Pancreas (tissue), 10 donors: ENCODE results near the gene MAGEB17. TPM values are rescaled to one million over a fixed set of nuclear protein-coding genes. Genes with fewer than 3 reads are reported as not detected.
"Not testable (repeated sequence)": the region's sequence is repeated elsewhere in the genome, so short reads cannot be mapped to it uniquely, and the experiment has no call there.

ENCODE experiments used
- ATAC-seq, 4 donors: fragments of 200-7000 bp; cut with Tn5 transposase; one replicate each; pipeline versions ENCODE4 v1.8.0 to v1.9.1; 2020; ENCODE audit warnings: mild to moderate bottlenecking in 4 of 4, moderate library complexity in 4 of 4
- DNase-seq, 6 donors: peaks; one replicate each; pipeline ENCODE4 v3.0.0-alpha.2; 2020
- FAIRE-seq: peaks from 2 replicates; lab custom pipeline; 2012; peaks lifted over from hg19 to GRCh38; lab: Jason Lieb, UNC
- H3K27ac ChIP-seq, 4 donors: fragments of 200-600 bp; sonication (generic); 1 replicate in 3 of 4; 2 replicates in 1 of 4; pipeline versions ENCODE4 v1.5.0 to v1.8.0; 2020
- H3K27me3 ChIP-seq, 4 donors: fragments of 200-600 bp; one replicate each; pipeline ENCODE4 v1.8.0; 2021
- H3K36me3 ChIP-seq, 3 donors: fragments of 200-600 bp; sonication (generic) in 1 of 3; one replicate each; pipeline versions ENCODE4 v1.5.0 to v1.8.0; 2020 to 2021
- H3K4me1 ChIP-seq, 3 donors: fragments of 200-600 bp; one replicate each; pipeline ENCODE4 v1.8.0; 2021
- H3K4me3 ChIP-seq, 4 donors: fragments of 200-600 bp; sonication (generic) in 2 of 4; one replicate each; pipeline versions ENCODE4 v1.5.0 to v1.8.0; 2020 to 2021
- H3K9me3 ChIP-seq, 4 donors: fragments of 200-600 bp; one replicate each; pipeline ENCODE4 v1.8.0; 2021
- WGBS, 2 donors: extraction: QIAGEN DNeasy Blood & Tissue Kit; methylation state at CpG; one replicate each; pipeline ENCODE4 v1.1.7; 2013; 5-methylcytosine and 5-hydroxymethylcytosine counted together
- intact Hi-C, 3 donors: fragments of 100-400 bp; cut with DNase I; formaldehyde crosslinking; loops; one replicate each; pipeline versions ENCODE4 v1.11.1 to v1.14.2; 2022
- polyA plus RNA-seq, 2 donors: library from polyadenylated mRNA; stranded (reverse); fragments of 200-250 nt; gene quantifications; one replicate each; pipeline ENCODE4 v1.2.3, GENCODE V29; 2013
- total RNA-seq, 6 donors: library from RNA; stranded (reverse); fragmentation: NEBNext Ultra II Directional in 4 of 6; extraction: Animal tissue kit (Norgen Biotek cat#: 25700) in 4 of 6; gene quantifications; one replicate each; pipeline versions ENCODE4 v1.2.1 to v1.2.4, GENCODE V29; 2021 to 2023
- TF ChIP-seq, protein P1 (sequence below), 4 donors: fragments of 200-600 bp; sonication (generic) in 3 of 4; IDR thresholded peaks; one replicate each; pipeline versions ENCODE4 v1.5.0 to v1.8.0; 2021; ENCODE audit warnings: antibody characterized with exemption in 4 of 4
- donor health status: healthy with polysubstance abuse.
- donor health status: DM: no; HTN: no; CAD: no; lungs with moderate emphysema.
- donor health status: DM: no; HTN: no; CAD: no.
- donor health status: control.
- donor health status: control.
- donor health status: Bipolar disorder and iron deficiency.
- donor health status: DM: yes; HTN: yes; CAD: no.
- donor health status: DM: no; HTN: no; CAD: no.
- donor health status: DM: no; HTN: no; CAD: no.
- donor health status: DM: yes; HTN: yes; CAD: no.

The MAGEB17 gene
- total and polyA plus RNA-seq, 8 donors, result 0.19 to 2.2 (median 0.65) TPM

DNA sequence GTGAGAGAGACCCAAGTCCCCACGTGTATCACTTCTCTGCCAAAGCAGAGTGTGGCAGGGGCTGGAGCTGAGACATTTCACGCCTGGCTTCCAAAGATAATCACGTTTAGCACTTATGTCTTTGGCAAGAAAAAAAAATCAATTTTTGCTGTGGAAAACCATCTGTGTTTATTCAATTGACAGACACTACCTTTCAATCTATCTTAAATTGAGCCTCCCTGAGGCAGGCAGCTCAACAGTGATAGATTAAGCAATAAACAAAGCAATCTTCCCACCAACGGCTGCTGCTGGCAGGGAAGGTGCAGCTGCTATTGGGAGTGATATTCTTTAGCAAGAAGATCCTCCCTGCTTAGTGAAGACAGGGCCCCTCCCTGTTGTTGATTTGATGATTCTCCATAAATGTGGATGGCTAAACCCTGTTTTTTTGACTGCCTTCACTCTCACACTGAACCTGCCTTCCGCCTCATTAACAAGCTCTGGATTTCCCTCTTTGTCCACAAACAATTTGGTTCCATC is 11.6 kb upstream of the MAGEB17 start:
- Histone ChIP-seq H3K9me3 (no peaks in the 10 kb centered on the region), H3K27me3 (peaks cover 0 to 4% (median 0%) of the 10 kb centered on the region in 4 donors), H3K4me3 (no peak overlapping the region), H3K4me1 (no peaks in the 10 kb centered on the region), H3K36me3 (no peaks in the 10 kb centered on the region), H3K27ac (no peak overlapping the region)
- WGBS, 2 donors, result 33 to 39% methylated on average over 5 of the region's 5 CpGs
- ATAC-seq, result no peak
- no peak for FAIRE-seq
- TF ChIP-seq, protein P1, sequence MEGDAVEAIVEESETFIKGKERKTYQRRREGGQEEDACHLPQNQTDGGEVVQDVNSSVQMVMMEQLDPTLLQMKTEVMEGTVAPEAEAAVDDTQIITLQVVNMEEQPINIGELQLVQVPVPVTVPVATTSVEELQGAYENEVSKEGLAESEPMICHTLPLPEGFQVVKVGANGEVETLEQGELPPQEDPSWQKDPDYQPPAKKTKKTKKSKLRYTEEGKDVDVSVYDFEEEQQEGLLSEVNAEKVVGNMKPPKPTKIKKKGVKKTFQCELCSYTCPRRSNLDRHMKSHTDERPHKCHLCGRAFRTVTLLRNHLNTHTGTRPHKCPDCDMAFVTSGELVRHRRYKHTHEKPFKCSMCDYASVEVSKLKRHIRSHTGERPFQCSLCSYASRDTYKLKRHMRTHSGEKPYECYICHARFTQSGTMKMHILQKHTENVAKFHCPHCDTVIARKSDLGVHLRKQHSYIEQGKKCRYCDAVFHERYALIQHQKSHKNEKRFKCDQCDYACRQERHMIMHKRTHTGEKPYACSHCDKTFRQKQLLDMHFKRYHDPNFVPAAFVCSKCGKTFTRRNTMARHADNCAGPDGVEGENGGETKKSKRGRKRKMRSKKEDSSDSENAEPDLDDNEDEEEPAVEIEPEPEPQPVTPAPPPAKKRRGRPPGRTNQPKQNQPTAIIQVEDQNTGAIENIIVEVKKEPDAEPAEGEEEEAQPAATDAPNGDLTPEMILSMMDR (IDR thresholded peaks at IDR 0.05), result no peak
- no peak for DNase-seq
- intact Hi-C loops, result no loop called here

DNA sequence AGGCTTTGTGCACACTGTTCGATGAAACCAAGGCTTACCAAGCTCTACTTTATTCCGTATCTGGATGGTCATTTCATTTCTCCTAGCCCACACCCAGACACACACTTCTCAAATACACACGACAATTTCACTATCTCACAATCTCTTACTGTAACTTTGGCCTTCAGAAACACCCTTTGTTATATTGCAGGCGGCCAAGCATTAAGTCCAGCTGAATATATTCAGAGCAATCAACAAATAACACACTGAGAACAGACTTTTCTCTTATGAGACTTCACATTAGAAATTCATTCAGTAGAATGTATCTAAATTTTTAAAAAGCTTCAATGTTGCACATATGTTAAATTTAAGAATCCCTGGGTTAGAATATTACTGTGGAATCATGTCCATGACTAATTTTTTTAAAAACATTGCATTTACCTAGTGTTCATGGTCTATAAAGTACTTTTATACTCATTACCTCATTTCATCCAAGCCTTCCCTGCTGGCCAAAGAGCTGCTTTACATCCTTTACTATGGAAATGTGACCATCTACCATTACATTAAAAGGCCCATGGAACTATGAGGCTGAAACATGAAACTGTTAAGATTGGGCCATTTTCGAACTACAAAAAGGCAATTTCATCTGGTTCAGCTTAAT is 10.5 kb upstream of the MAGEB17 start:
- Histone ChIP-seq H3K27ac (no peak overlapping the region), H3K4me1 (no peaks in the 10 kb centered on the region), H3K27me3 (peaks cover 0 to 4% (median 0%) of the 10 kb centered on the region in 4 donors), H3K36me3 (no peaks in the 10 kb centered on the region), H3K4me3 (no peak overlapping the region), H3K9me3 (no peaks in the 10 kb centered on the region)
- ATAC-seq (no peak), FAIRE-seq (no peak), DNase-seq (no peak)
- TF ChIP-seq, protein P1 (IDR thresholded peaks at IDR 0.05), result no peak
- WGBS, 2 donors, result 74 to 79% methylated on average over 5 of the region's 5 CpGs
- intact Hi-C loops, result no loop called here

DNA sequence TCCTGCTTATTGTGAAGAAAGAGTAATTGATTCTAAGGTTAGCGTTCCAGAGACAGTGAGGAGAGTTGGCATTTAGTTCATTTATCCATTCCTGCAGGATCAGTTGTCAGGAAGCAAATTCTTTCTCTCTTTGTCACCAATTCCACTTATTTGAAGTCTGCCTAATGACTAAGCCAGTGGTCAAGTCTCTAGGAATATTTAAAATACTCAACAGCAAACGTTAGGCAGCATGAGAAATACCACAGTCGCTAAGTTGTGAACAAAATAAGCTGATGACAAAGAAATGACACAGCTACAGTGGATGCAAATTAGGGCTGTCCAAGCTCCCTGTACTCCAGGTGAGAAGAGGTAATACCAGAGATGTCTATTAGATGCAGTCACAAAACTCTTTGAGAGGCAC is 6.6 kb upstream of the MAGEB17 start:
- DNase-seq, result no peak
- Histone ChIP-seq H3K36me3 (no peaks in the 10 kb centered on the region), H3K9me3 (no peaks in the 10 kb centered on the region), H3K27ac (no peak overlapping the region), H3K4me3 (no peak overlapping the region), H3K27me3 (no peaks in the 10 kb centered on the region), H3K4me1 (no peaks in the 10 kb centered on the region)
- 52 to 66% methylated on average over 3 of the region's 3 CpGs for WGBS, 2 donors
- ATAC-seq, result no peak
- FAIRE-seq, result no peak
- TF ChIP-seq, protein P1 (IDR thresholded peaks at IDR 0.05), result no peak
- intact Hi-C loops, result no loop called here

DNA sequence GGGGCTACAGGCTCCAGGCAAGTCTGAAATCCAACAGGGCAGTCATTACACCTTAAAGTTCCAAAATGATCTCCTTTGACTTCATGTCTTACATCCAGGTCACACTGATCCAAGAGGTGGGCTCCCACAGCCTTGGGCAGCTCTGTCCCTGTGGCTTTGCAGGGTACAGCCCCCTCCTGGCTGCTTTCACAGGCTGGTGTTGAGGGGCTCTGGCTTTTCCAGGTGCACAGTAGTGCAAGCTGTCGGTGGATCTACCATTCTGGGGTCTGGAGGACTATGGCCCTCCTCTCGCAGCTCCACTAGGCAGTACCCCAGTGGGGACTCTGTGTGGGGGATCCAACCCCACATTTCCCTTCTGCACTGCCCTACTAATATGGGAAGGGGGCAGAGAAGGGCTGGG is 6.1 kb upstream of the MAGEB17 start:
- H3K27me3 ChIP-seq, H3K27ac ChIP-seq, H3K4me1 ChIP-seq, ATAC-seq, H3K36me3 ChIP-seq, H3K4me3 ChIP-seq, FAIRE-seq, intact Hi-C loops, DNase-seq, H3K9me3 ChIP-seq: not testable (repeated sequence)
- 72 to 98% methylated on average over 2 of the region's 2 CpGs for WGBS, 2 donors

DNA sequence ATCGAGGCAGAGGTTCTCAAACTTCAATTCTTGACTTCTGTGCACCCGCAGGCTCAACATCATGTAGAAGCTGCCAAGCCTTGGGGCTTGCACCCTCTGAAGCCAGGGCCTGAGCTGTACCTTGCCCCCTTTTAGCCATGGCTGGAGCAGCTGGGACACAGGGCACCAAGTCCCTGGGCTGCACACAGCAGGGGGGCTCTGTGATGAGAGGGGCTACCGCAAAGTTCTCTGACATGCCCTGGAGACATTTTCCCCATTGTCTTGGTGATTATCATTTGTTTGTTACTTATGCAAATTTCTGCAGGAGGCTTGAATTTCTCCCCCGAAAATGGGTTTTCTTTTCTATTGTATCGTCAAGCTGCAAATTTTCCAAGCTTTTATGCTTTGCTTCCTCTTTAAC is 4.9 kb upstream of the MAGEB17 start:
- DNase-seq, result no peak
- FAIRE-seq, result no peak
- ATAC-seq, result no peak
- H3K4me3 ChIP-seq, result no peak overlapping the region
- 66 to 92% methylated on average over 5 of the region's 5 CpGs for WGBS, 2 donors
- H3K27me3 ChIP-seq, result no peaks in the 10 kb centered on the region
- intact Hi-C loops, result no loop called here
- H3K27ac ChIP-seq, result no peak overlapping the region
- TF ChIP-seq, protein P1 (IDR thresholded peaks at IDR 0.05), result no peak
- H3K4me1 ChIP-seq, result no peaks in the 10 kb centered on the region
- no peaks in the 10 kb centered on the region for H3K9me3 ChIP-seq
- H3K36me3 ChIP-seq, result no peaks in the 10 kb centered on the region
